Type B pancreatic cell (in vitro differentiated cells): Measurements from ENCODE around the gene OPN4. TPM values are rescaled to one million over a fixed set of nuclear protein-coding genes. Genes with fewer than 3 reads are reported as not detected.

Experiments used
- DNase-seq: peaks from one replicate; pipeline ENCODE4 v3.0.0; 2021; ENCODE audit warnings: mixed read lengths; ENCODE audit not compliant: unreplicated experiment; ENCODE audit errors: extremely low spot score
- H3K27ac Mint-ChIP-seq: 2 replicates; pipeline ENCODE4 v1.8.0; 2021; ENCODE audit warnings: mild to moderate bottlenecking, mixed read lengths
- H3K27me3 Mint-ChIP-seq: 2 replicates; pipeline ENCODE4 v1.8.0; 2021; ENCODE audit warnings: mixed read lengths
- H3K36me3 Mint-ChIP-seq: 2 replicates; pipeline ENCODE4 v1.8.0; 2021; ENCODE audit warnings: mixed read lengths
- H3K4me1 Mint-ChIP-seq: one replicate; pipeline ENCODE4 v1.8.0; 2021; ENCODE audit warnings: mixed read lengths; ENCODE audit not compliant: unreplicated experiment
- H3K4me3 Mint-ChIP-seq: 2 replicates; pipeline ENCODE4 v1.8.0; 2021; ENCODE audit warnings: mild to moderate bottlenecking, mixed read lengths
- H3K9me3 Mint-ChIP-seq: 2 replicates; pipeline ENCODE4 v1.8.0; 2021; ENCODE audit warnings: mixed read lengths
- total RNA-seq: library from RNA; stranded (reverse); gene quantifications from 2 replicates; pipeline ENCODE4 v1.2.1, GENCODE V29; 2021; ENCODE audit warnings: low replicate concordance
- TF ChIP-seq, protein P1 (sequence below): fragments of 200-600 bp; sonication (generic); conservative IDR thresholded peaks from 2 replicates; pipeline ENCODE4 v1.5.0; 2021; ENCODE audit warnings: antibody characterized with exemption, mild to moderate bottlenecking

The OPN4 gene
- total RNA-seq, 1 donor from 2014 or later = not detected

DNA sequence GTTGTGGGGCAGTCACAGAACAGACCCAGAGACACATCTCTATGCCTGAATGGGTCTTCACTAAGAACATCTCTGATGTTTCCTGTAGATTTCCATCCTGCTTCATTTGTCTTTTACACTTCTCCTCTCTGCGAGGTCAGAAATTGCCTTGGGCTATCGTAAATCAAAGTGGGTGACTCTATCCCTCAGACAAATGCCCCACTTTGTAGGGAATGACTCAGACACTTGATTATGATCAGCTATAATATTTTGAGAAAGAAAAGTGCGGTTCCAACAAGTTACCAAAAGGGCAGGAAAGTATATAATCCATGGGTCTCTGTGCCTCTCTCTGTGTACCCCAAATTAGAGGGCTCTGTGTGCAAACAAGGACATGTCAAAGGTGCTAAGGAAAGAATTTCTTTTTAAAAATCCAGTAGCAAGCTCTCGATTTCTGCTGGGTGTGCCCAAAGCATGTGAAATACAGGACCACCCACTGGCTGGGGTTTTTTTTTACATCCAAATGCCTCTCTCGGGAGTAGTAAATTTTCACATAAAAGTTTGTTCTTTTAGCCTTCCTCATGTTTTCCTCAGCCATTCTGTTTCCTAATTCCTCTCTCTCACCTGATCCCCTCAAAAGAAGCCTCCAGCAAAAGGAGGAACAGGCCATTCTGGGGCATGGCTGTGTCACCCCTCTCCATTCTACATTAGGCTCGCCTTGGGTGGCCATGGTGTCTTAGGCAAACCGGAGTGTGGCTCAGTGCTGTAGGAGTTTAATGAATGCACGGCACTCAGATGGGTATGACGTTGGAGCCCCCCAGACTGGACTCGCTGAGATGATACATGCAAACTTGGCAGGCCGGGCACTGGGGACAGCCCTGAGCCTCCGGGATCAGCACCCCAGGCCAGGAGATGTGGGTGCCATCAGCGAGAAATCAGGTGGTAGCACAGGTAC, 6.3 kb upstream of the OPN4 start:
- Mint-ChIP-seq H3K36me3 (no peaks in the 10 kb centered on the region), H3K4me1 (peaks cover 50% of the 10 kb centered on the region), H3K27me3 (peaks cover 3% of the 10 kb centered on the region), H3K27ac (no peak overlapping the region), H3K9me3 (no peaks in the 10 kb centered on the region), H3K4me3 (no peak overlapping the region)
- peak; percentile 56 for DNase-seq
- TF ChIP-seq, protein P1, sequence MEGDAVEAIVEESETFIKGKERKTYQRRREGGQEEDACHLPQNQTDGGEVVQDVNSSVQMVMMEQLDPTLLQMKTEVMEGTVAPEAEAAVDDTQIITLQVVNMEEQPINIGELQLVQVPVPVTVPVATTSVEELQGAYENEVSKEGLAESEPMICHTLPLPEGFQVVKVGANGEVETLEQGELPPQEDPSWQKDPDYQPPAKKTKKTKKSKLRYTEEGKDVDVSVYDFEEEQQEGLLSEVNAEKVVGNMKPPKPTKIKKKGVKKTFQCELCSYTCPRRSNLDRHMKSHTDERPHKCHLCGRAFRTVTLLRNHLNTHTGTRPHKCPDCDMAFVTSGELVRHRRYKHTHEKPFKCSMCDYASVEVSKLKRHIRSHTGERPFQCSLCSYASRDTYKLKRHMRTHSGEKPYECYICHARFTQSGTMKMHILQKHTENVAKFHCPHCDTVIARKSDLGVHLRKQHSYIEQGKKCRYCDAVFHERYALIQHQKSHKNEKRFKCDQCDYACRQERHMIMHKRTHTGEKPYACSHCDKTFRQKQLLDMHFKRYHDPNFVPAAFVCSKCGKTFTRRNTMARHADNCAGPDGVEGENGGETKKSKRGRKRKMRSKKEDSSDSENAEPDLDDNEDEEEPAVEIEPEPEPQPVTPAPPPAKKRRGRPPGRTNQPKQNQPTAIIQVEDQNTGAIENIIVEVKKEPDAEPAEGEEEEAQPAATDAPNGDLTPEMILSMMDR = no peak

DNA sequence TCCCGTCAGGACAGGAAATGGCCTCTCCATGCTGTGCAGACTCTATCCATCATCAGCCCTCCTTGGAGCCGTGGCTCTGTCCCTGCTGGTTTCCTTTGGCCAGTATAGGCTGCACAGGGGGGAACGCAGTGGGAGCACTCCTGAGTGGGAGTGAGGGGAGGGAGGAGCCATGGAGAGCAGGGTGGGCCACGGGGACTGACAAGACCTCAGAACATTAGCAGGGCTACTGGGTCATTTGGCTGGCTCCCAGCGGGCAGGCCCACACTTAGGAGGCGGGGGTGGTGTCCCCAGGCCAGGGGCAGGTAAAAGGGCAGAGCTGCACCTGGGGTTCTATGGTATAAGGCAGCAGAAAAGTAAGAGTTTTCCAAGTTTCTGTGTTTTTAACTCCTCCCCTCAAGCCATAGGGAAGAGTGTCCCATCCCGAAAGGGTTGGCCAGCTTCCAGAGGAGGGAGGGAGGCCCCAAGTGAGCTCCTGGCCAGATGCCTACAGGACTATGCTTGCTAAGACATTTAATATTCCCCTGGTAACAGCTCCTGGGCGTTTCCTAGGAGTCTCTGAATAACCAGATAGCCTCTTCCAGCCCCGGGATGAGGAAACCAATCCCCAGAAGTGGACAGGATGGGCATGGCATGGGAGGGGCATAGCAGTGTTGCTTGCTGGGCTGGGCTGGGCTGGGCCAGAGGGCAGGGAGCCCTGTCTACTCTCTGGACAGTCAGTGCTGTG, 5.5 kb upstream of the OPN4 start:
- Mint-ChIP-seq H3K27me3 (peaks cover 3% of the 10 kb centered on the region), H3K4me3 (no peak overlapping the region), H3K4me1 (peaks cover 42% of the 10 kb centered on the region), H3K27ac (no peak overlapping the region), H3K9me3 (no peaks in the 10 kb centered on the region), H3K36me3 (no peaks in the 10 kb centered on the region)
- peak; percentile 64 for DNase-seq
- TF ChIP-seq, protein P1 = no peak

DNA sequence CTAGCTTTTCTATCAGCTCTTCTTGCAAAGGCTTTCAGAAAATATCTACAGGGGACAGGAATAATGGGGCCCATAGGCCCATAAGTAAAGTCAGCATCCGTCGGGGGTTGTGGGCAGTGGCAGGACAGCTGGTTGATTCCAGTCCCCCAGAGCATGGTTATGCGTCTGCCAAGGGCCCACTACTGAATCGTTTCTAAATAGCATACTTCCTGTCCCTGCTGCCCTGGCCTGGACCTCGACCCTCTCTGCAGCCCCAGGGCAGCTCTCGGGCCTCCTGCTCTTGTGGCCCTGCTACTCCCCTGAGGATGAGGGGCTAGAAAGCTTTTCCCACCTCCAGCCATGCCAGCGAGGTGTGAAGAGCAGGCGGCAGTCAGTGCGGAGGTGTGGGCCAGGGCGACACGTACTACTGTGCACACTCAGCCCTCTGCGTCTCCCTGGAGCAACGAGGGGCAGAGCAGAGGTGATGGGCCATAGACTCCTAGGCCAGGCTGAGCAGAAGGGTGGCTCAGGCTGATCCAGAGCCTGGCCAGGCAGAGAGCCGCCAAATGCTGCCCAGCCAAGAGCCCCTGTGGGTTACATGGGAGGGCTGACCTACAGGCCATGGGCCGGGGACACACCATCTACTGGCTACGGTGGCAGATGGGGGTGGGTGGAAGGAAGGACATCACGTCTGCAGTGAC, 4.7 kb upstream of the OPN4 start:
- peaks cover 36% of the 10 kb centered on the region for H3K4me1 Mint-ChIP-seq
- H3K36me3 Mint-ChIP-seq = no peaks in the 10 kb centered on the region
- peaks cover 3% of the 10 kb centered on the region for H3K27me3 Mint-ChIP-seq
- TF ChIP-seq, protein P1 = no peak
- no peaks in the 10 kb centered on the region for H3K9me3 Mint-ChIP-seq
- H3K4me3 Mint-ChIP-seq = no peak overlapping the region
- H3K27ac Mint-ChIP-seq = no peak overlapping the region
- peak; percentile 66 for DNase-seq

DNA sequence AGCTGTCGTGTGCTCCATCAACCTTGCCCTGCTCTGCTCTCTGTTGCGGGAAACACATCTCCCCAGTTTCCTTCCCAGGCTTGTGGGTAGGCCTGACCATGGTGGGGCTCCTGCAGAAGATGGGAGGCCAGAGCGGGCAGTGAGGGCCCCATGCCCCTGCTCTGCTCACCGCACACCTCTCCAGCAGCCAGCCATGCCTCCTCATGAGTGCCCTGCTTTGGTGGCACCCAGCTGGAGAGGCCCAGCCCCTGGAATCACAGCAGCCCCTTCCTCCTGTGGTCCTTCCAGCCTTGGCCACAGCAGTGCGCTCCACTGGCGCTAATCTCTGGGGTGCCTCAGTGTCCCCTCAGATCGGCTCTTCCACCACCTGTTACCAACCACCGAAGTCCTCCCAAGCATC, 4.2 kb upstream of the OPN4 start:
- Mint-ChIP-seq H3K36me3 (no peaks in the 10 kb centered on the region), H3K27me3 (peaks cover 3% of the 10 kb centered on the region), H3K9me3 (no peaks in the 10 kb centered on the region), H3K4me1 (peaks cover 36% of the 10 kb centered on the region), H3K4me3 (no peak overlapping the region), H3K27ac (no peak overlapping the region)
- TF ChIP-seq, protein P1 = no peak
- DNase-seq = peak; percentile 54

DNA sequence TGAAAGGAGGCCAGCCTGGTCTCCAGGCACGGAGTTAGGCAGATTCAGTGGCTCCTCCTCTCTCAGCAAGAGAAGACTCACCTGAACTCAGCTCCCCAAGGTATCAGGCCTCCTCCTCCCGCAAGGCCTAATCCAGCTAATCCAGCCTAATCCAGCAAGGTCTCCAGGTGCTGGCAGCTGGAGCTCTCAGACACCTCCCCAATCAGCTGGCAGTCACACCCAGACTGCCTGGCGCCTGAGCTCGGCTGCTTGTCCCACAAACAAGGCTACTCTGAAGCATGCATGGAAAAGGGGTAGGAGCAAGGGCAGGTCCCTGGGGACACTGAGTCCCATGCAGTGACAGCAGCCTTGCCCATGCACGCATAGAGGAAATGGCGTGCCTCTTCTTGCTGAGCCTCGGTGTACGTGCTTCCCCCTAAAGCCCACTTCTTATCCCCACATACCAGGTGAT, 3.3 kb upstream of the OPN4 start:
- Mint-ChIP-seq H3K27me3 (peaks cover 3% of the 10 kb centered on the region), H3K36me3 (no peaks in the 10 kb centered on the region), H3K9me3 (no peaks in the 10 kb centered on the region), H3K4me1 (peaks cover 36% of the 10 kb centered on the region), H3K4me3 (no peak overlapping the region), H3K27ac (no peak overlapping the region)
- TF ChIP-seq, protein P1 = no peak
- DNase-seq = peak; percentile 59
